Left lung (tissue), 10 donors: ENCODE results near the gene CYP4F12. TPM values are rescaled to one million over a fixed set of nuclear protein-coding genes. Genes with fewer than 3 reads are reported as not detected.

Experiments used
- ATAC-seq: fragments of 200-7000 bp; cut with Tn5 transposase; one replicate; pipeline ENCODE4 v1.9.1; 2020; ENCODE audit warnings: moderate library complexity
- DNase-seq, 4 donors: peaks; one replicate each; pipeline ENCODE4 v3.0.0-alpha.2; 2013 to 2020
- H3K27ac ChIP-seq, 2 donors: fragments of 200-600 bp; sonication (generic) in 1 of 2; one replicate each; pipeline versions ENCODE4 v1.5.0 to v1.8.0; 2020 to 2021
- H3K27me3 ChIP-seq, 2 donors: fragments of 200-600 bp; sonication (generic) in 1 of 2; one replicate each; pipeline versions ENCODE4 v1.5.0 to v1.8.0; 2020 to 2021
- H3K36me3 ChIP-seq, 2 donors: fragments of 200-600 bp; sonication (generic) in 1 of 2; one replicate each; pipeline versions ENCODE4 v1.5.0 to v1.8.0; 2020 to 2021
- H3K4me1 ChIP-seq, 2 donors: fragments of 200-600 bp; one replicate each; pipeline ENCODE4 v1.8.0; 2021
- H3K4me3 ChIP-seq, 2 donors: fragments of 200-600 bp; sonication (generic) in 1 of 2; one replicate each; pipeline versions ENCODE4 v1.5.0 to v1.8.0; 2020 to 2021; ENCODE audit warnings: mild to moderate bottlenecking in 1 of 2
- H3K9me3 ChIP-seq, 2 donors: fragments of 200-600 bp; sonication (generic) in 1 of 2; one replicate each; pipeline versions ENCODE4 v1.5.0 to v1.8.0; 2020 to 2021
- intact Hi-C, 2 donors: fragments of 100-400 bp; cut with DNase I; formaldehyde crosslinking; loops; one replicate each; pipeline versions ENCODE4 v1.11.2 to v1.14.2; 2022
- polyA plus RNA-seq, 6 donors: library from polyadenylated mRNA; unstranded; fragments of 120-200 nt; gene quantifications; one replicate each; pipeline ENCODE4 v1.2.1, GENCODE V29; 2013; ENCODE audit not compliant: insufficient read length in 6 of 6
- total RNA-seq, 2 donors: library from RNA; stranded (reverse); fragmentation: NEBNext Ultra II Directional; extraction: Animal tissue kit (Norgen Biotek cat#: 25700); gene quantifications; one replicate each; pipeline ENCODE4 v1.2.1, GENCODE V29; 2021
- TF ChIP-seq, protein P1 (sequence below), 2 donors: fragments of 200-600 bp; sonication (generic) in 1 of 2; IDR thresholded peaks; one replicate each; pipeline versions ENCODE4 v1.5.0 to v1.8.0; 2021; ENCODE audit warnings: antibody characterized with exemption in 2 of 2
- donor health status: DM: no; HTN: yes; CAD: no.
- donor health status: DM: no; HTN: no; CAD: no.

CYP4F12 gene
- total and polyA plus RNA-seq, 8 donors: 3.8 to 15.8 (median 9.9) TPM

DNA sequence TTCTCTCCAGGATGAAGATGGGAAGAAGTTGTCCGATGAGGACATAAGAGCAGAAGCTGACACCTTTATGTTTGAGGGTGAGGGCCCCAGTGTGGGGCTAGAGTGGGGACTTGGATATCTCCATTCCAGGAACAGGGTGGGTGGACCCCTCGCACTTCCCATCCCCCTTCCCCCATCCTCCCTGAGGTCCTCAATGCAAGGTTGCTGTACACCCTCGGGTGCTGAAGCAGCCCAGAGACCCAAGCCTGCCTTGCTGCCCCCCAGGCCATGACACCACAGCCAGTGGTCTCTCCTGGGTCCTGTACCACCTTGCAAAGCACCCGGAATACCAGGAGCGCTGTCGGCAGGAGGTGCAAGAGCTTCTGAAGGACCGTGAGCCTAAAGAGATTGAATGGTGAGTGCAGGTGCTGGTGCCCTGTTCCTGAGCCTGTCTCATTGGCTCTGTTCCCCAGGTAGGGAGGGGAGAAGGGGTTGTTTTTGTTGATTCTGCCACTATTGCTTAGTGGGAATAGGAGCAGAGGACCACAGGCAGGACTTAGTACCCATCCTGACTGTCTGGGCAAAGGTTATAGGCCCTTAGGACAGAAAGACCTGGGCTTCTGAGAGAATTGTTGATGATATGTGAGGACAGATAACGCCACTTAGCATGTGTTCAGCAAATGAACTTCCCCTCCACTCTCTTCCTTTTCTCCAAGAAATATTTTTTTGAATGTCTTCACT is 20.2 kb upstream of the CYP4F12 start:
- TF ChIP-seq, protein P1, sequence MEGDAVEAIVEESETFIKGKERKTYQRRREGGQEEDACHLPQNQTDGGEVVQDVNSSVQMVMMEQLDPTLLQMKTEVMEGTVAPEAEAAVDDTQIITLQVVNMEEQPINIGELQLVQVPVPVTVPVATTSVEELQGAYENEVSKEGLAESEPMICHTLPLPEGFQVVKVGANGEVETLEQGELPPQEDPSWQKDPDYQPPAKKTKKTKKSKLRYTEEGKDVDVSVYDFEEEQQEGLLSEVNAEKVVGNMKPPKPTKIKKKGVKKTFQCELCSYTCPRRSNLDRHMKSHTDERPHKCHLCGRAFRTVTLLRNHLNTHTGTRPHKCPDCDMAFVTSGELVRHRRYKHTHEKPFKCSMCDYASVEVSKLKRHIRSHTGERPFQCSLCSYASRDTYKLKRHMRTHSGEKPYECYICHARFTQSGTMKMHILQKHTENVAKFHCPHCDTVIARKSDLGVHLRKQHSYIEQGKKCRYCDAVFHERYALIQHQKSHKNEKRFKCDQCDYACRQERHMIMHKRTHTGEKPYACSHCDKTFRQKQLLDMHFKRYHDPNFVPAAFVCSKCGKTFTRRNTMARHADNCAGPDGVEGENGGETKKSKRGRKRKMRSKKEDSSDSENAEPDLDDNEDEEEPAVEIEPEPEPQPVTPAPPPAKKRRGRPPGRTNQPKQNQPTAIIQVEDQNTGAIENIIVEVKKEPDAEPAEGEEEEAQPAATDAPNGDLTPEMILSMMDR (IDR thresholded peaks at IDR 0.05): no peak
- no peak overlapping the region for H3K4me3 ChIP-seq
- H3K27ac ChIP-seq: no peak overlapping the region
- ATAC-seq (no peak), DNase-seq (no peak)
- no peaks in the 10 kb centered on the region for H3K4me1 ChIP-seq
- no peaks in the 10 kb centered on the region for H3K36me3 ChIP-seq
- intact Hi-C loops: no loop called here
- H3K27me3 ChIP-seq: peaks cover 0 to 33% of the 10 kb centered on the region in 2 donors
- no peaks in the 10 kb centered on the region for H3K9me3 ChIP-seq

DNA sequence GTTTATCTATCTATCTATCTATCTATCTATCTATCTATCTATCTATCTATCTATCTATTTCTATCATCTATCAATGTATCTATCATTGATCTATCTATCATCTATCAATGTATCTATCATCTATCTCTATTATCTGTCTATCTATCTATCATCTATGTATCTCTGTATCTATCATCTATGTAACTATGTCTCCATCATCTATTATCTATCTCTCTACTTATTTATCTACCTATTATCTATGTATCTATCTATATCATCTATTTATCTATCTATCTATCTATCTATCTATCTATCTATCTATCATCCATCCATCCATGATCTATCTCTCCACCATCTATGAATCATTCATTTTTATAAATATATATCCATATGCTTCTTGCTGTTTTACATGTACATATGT is 16.4 kb upstream of the CYP4F12 start:
- DNase-seq: no peak
- Histone ChIP-seq H3K27me3 (peaks cover 0 to 44% of the 10 kb centered on the region in 2 donors), H3K27ac (no peak overlapping the region), H3K36me3 (no peaks in the 10 kb centered on the region), H3K9me3 (no peaks in the 10 kb centered on the region), H3K4me1 (no peaks in the 10 kb centered on the region), H3K4me3 (no peak overlapping the region)
- TF ChIP-seq, protein P1 (IDR thresholded peaks at IDR 0.05): no peak
- intact Hi-C loops: no loop called here
- no peak for ATAC-seq

DNA sequence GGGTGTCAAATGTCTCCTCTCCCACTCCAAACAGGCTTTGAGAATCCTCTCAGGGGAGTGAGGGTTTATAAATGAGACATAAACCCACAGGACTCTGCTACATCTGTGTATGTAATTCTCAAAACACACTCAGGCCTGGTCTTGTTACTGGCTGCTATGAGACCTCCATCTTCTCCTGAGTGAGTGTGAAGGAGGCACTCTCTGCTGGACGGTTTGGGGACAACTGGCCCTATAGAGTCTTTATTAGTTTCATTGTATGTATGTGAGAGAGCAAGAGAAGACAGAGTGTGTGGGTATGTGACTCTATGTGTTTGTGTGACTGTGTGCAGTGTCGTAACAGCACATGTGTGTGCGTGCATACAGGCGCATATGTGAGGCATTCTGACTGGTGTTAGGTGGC is 9.6 kb upstream of the CYP4F12 start:
- TF ChIP-seq, protein P1 (IDR thresholded peaks at IDR 0.05): no peak
- no peak overlapping the region for H3K4me3 ChIP-seq
- no peaks in the 10 kb centered on the region for H3K4me1 ChIP-seq
- DNase-seq (no peak), ATAC-seq (no peak)
- no peak overlapping the region for H3K27ac ChIP-seq
- intact Hi-C loops: no loop called here
- no peaks in the 10 kb centered on the region for H3K36me3 ChIP-seq
- peaks cover 0 to 17% of the 10 kb centered on the region in 2 donors for H3K27me3 ChIP-seq
- H3K9me3 ChIP-seq: no peaks in the 10 kb centered on the region

DNA sequence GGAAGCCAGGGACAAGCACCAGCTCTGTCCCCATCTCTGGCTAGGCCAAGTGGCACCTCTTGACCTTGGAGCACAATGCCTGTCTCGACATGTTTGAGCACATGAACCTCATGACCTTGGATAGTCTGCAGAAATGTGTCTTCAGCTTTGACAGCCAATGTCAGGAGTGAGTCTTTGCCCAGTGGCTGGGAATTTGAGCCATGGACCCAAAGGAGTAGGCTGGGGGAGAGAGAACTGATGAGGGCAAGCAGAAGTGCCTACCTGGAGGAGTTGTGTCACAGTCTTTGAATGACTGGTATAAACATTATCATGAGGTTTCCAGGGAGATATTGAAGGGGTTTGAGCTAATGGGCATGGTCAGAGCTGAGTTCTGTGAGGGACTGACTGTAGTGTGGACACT is 6.7 kb upstream of the CYP4F12 start:
- DNase-seq (no peak), ATAC-seq (no peak)
- Histone ChIP-seq H3K9me3 (no peaks in the 10 kb centered on the region), H3K4me3 (no peak overlapping the region), H3K36me3 (no peaks in the 10 kb centered on the region), H3K27me3 (peaks cover 0 to 18% of the 10 kb centered on the region in 2 donors), H3K27ac (no peak overlapping the region), H3K4me1 (no peaks in the 10 kb centered on the region)
- intact Hi-C loops: no loop called here
- TF ChIP-seq, protein P1 (IDR thresholded peaks at IDR 0.05): no peak

DNA sequence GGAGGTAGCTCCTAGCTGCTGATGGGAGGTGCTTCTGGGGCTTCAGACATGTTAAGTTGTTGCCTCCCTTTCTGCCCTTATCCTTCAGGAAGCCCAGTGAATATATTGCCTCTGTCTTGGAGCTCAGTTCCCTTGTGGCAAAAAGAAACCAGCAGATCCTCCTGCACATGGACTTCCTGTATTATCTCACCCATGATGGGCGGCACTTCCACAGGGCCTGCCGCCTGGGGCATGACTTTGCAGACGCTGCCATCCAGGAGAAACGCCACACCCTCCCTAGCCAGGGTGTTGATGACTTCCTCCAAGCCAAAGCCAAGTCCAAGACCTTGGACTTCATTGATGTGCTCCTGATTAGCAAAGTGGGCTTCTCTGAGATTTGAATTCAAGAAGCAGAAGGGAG is 6.0 kb upstream of the CYP4F12 start:
- no peaks in the 10 kb centered on the region for H3K9me3 ChIP-seq
- no peak overlapping the region for H3K27ac ChIP-seq
- DNase-seq (peak in 1 of 4 donors; percentile 50), ATAC-seq (peak; percentile 43)
- intact Hi-C loops: no loop called here
- no peaks in the 10 kb centered on the region for H3K36me3 ChIP-seq
- peaks cover 0 to 18% of the 10 kb centered on the region in 2 donors for H3K27me3 ChIP-seq
- TF ChIP-seq, protein P1 (IDR thresholded peaks at IDR 0.05): no peak
- H3K4me1 ChIP-seq: no peaks in the 10 kb centered on the region
- H3K4me3 ChIP-seq: no peak overlapping the region
